SK-N-SH treated with all-trans-retinoic acid at 6 μM for 48 hours (cell line): ENCODE results near the gene C20orf173.

ENCODE experiments used
- ATAC-seq: fragments of 200-7000 bp; cut with Tn5 transposase; 3 replicates; pipeline ENCODE4 v1.9.1; 2020; ENCODE audit warnings: mild to moderate bottlenecking, moderate library complexity
- ARNTL ChIP-seq: fragments of 450-650 bp; formaldehyde crosslinking; IDR thresholded peaks from 2 replicates; pipeline ENCODE4 v1.5.0; 2020; ENCODE audit warnings: low read depth, mild to moderate bottlenecking, moderate library complexity, borderline replicate concordance
- BACH2 ChIP-seq: fragments of 250-450 bp; sonication (Bioruptor Pico); IDR thresholded peaks from 2 replicates; pipeline ENCODE4 v1.9.0; 2021; ENCODE audit warnings: mild to moderate bottlenecking, borderline replicate concordance
- CSDC2 ChIP-seq: fragments of 250-450 bp; sonication (Bioruptor Pico); IDR thresholded peaks from 2 replicates; pipeline ENCODE4 v1.5.0; 2020; ENCODE audit warnings: mild to moderate bottlenecking, moderate library complexity
- CSRNP3 ChIP-seq: fragments of 250-450 bp; sonication (Bioruptor Pico); IDR thresholded peaks from 2 replicates; pipeline ENCODE4 v1.5.1; 2021; ENCODE audit warnings: mild to moderate bottlenecking, moderate library complexity
- ESRRG ChIP-seq: fragments of 250-450 bp; sonication (Bioruptor Pico); IDR thresholded peaks from 2 replicates; pipeline ENCODE4 v1.6.1; 2021; ENCODE audit warnings: mild to moderate bottlenecking
- GLIS3 ChIP-seq: fragments of 250-450 bp; sonication (Bioruptor Pico); IDR thresholded peaks from 2 replicates; pipeline ENCODE4 v1.5.0; 2020; ENCODE audit warnings: mild to moderate bottlenecking, moderate library complexity
- ISL1 ChIP-seq: fragments of 250-450 bp; sonication (Bioruptor Pico); IDR thresholded peaks from 2 replicates; pipeline ENCODE4 v2.1.2; 2022; ENCODE audit warnings: mild to moderate bottlenecking, moderate library complexity
- OSR1 ChIP-seq: fragments of 250-450 bp; sonication (Bioruptor Pico); IDR thresholded peaks from 2 replicates; pipeline ENCODE4 v1.8.0; 2022; ENCODE audit warnings: moderate library complexity, mild to moderate bottlenecking, inconsistent platforms
- PATZ1 ChIP-seq: fragments of 250-450 bp; sonication (Bioruptor Pico); IDR thresholded peaks from 2 replicates; pipeline ENCODE4 v1.8.0; 2020; ENCODE audit warnings: mild to moderate bottlenecking, moderate library complexity, borderline replicate concordance
- POU6F1 ChIP-seq: fragments of 250-450 bp; sonication (Bioruptor Pico); IDR thresholded peaks from 2 replicates; pipeline ENCODE4 v1.8.0; 2021; ENCODE audit warnings: low read depth, mild to moderate bottlenecking, moderate library complexity, borderline replicate concordance
- RARB ChIP-seq: fragments of 250-450 bp; sonication (Bioruptor Pico); IDR thresholded peaks from 2 replicates; pipeline ENCODE4 v1.8.0; 2021; ENCODE audit warnings: mild to moderate bottlenecking, moderate library complexity
- SNAI2 ChIP-seq: fragments of 250-450 bp; sonication (Bioruptor Pico); IDR thresholded peaks from 2 replicates; pipeline ENCODE4 v1.5.0; 2020; ENCODE audit warnings: mild to moderate bottlenecking, moderate library complexity
- TCF4 ChIP-seq: fragments of 250-450 bp; sonication (Bioruptor Pico); IDR thresholded peaks from 2 replicates; pipeline ENCODE4 v1.8.0; 2021; ENCODE audit warnings: mild to moderate bottlenecking, moderate library complexity, borderline replicate concordance
- TOX ChIP-seq: fragments of 250-450 bp; sonication (Bioruptor Pico); IDR thresholded peaks from 2 replicates; pipeline ENCODE4 v1.8.0; 2021; ENCODE audit warnings: mild to moderate bottlenecking, moderate library complexity, borderline replicate concordance
- TSHZ2 ChIP-seq: fragments of 250-450 bp; sonication (Bioruptor Pico); IDR thresholded peaks from 2 replicates; pipeline ENCODE4 v1.5.0; 2020; ENCODE audit warnings: mild to moderate bottlenecking, moderate library complexity
- ZC3H10 ChIP-seq: fragments of 250-450 bp; sonication (Bioruptor Pico); IDR thresholded peaks from 2 replicates; pipeline ENCODE4 v1.5.1; 2021; ENCODE audit warnings: mild to moderate bottlenecking, moderate library complexity
- ZFP3 ChIP-seq: fragments of 250-450 bp; sonication (Bioruptor Pico); IDR thresholded peaks from 2 replicates; pipeline ENCODE4 v1.5.0; 2020; ENCODE audit warnings: mild to moderate bottlenecking, moderate library complexity
- ZFP30 ChIP-seq: fragments of 450-650 bp; formaldehyde crosslinking; IDR thresholded peaks from 2 replicates; pipeline ENCODE4 v1.5.0; 2022; ENCODE audit warnings: mild to moderate bottlenecking, moderate library complexity
- ZNF70 ChIP-seq: fragments of 450-650 bp; formaldehyde crosslinking; IDR thresholded peaks from 2 replicates; pipeline ENCODE4 v1.5.0; 2020; ENCODE audit warnings: mild to moderate bottlenecking, moderate library complexity
- ZNF8 ChIP-seq: fragments of 450-650 bp; formaldehyde crosslinking; IDR thresholded peaks from 2 replicates; pipeline ENCODE4 v1.5.0; 2020; ENCODE audit warnings: mild to moderate bottlenecking, moderate library complexity

The C20orf173 gene

GRCh38 chr20:35542990-35543389, 13.5 kb upstream of the C20orf173 start:
- no peak for TF ChIP-seq ZFP3 (CRISPR knock-in tag)
- no peak for TF ChIP-seq ZC3H10 (CRISPR knock-in tag)
- TF ChIP-seq TCF4: no peak
- TF ChIP-seq CSRNP3 (CRISPR knock-in tag): no peak
- no peak for TF ChIP-seq PATZ1
- TF ChIP-seq TOX (CRISPR knock-in tag): no peak
- no peak for TF ChIP-seq ZNF8 (CRISPR knock-in tag)
- TF ChIP-seq ZNF70 (CRISPR knock-in tag): no peak
- TF ChIP-seq TSHZ2 (CRISPR knock-in tag): no peak
- no peak for TF ChIP-seq ARNTL (CRISPR knock-in tag)
- TF ChIP-seq CSDC2 (CRISPR knock-in tag): no peak
- no peak for TF ChIP-seq ZFP30 (CRISPR knock-in tag)
- no peak for TF ChIP-seq ESRRG (CRISPR knock-in tag)
- TF ChIP-seq GLIS3 (CRISPR knock-in tag): no peak
- no peak for TF ChIP-seq ISL1 (CRISPR knock-in tag)
- TF ChIP-seq SNAI2: no peak
- TF ChIP-seq POU6F1 (CRISPR knock-in tag): no peak
- no peak for TF ChIP-seq RARB
- TF ChIP-seq OSR1 (CRISPR knock-in tag): no peak
- no peak for ATAC-seq

- TF ChIP-seq POU6F1 (CRISPR knock-in tag) (no peak), ZNF8 (CRISPR knock-in tag) (no peak), ARNTL (CRISPR knock-in tag) (no peak), SNAI2 (no peak), BACH2 (CRISPR knock-in tag) (no peak), ZFP30 (CRISPR knock-in tag) (no peak), ZC3H10 (CRISPR knock-in tag) (no peak), GLIS3 (CRISPR knock-in tag) (no peak), ISL1 (CRISPR knock-in tag) (no peak), CSRNP3 (CRISPR knock-in tag) (no peak)
These were observed 12.6 kb upstream of the C20orf173 start, which contains the start of gene ERGIC3 for GRCh38 chr20:35541783-35542662. Gene ERGIC3, plus strand, starts transcription at chr20:35542078. Its CDS starts 20 bp downstream, at chr20:35542098.

More at GRCh38 chr20:35541783-35542662, 12.6 kb upstream of the C20orf173 start, which contains the start of gene ERGIC3:
- ATAC-seq: peak; percentile 99
